ENCODE results near the gene IZUMO1. TPM values are rescaled to one million over a fixed set of nuclear protein-coding genes. Genes with fewer than 3 reads are reported as not detected.
"Not testable (repeated sequence)": the region's sequence is repeated elsewhere in the genome, so short reads cannot be mapped to it uniquely, and the experiment has no call there.

IZUMO1 gene
- under 1 TPM; 0.29 to 0.92 TPM for total RNA-seq
- long read RNA-seq, partial matches to known transcripts, result 0 of 1 reads
- long read RNA-seq, other reads (novel, unspliced or antisense), result 0 of 1 reads

- intact Hi-C loops (cut with DNase I), result no loop called here
Measured at GRCh38 chr19:48746738-48747575, at the start of gene IZUMO1. IZUMO1 (minus strand) TSS chr19:48746909; CDS start chr19:48745859, 1,050 bp downstream.

DNA sequence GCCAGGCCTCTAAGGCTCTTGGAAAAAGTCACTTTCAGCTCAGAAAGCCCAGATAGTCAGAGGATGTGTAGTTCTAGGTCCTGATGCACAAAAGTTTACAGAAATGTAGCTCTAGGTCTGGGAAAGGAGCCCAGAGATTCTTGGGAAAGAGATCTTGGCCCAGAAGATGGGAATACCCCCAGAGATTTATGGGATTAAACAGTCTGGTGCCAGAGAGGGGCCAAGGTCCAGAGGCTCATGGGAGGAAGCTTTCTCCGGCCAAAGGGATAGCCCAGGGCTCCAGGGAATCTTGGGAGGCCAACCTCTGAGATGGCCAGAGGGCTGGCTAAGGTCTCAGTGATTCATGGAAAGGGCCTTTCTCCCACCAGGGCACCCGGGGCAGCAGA lies 49.0 kb upstream of the IZUMO1 start:
- intact Hi-C loops (cut with DNase I), result loop anchor here (1.0 to 2.0 kb wide), 2 partner anchors 40 to 41 kb away; partner anchors contain the start of gene HSD17B14 (in 1 of the 2)
- peak; percentile 56 for DNase-seq
- ATAC-seq, result peak; percentile 38 to 77

More at GRCh38 chr19:48746738-48747575, at the start of gene IZUMO1:
- ATAC-seq (peak; percentile 87 to 91), DNase-seq (peak; percentile 92)

DNA sequence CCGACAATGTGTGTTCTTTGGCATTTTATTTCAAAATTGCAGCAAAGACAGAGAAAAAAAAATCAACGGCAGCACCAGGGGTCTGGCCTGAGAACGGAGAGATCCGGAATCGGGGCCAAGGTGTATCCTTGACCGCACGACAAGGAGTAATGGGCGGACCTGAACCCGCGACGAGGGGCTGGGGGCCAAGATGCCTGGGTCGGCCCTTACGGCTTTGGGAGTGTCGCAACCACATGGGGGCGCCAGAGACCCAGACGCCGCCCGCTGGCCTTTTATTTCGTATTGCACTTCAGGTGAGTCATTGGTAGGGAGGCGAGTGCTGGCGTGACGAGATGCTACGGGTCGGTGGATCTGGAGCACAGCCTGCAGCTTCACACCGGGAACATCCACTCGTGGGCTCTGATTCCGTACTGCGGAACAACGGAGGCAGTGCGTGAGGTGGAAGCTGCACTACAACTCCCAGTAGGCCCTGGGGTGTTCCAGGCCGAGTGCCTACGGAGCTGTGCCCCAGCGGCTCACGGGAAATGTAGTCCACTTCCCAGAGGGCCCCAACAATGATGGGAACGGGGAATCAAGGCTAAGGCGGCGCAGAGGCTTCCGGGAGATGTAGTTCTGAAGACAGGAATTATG lies 48.5 kb upstream of the IZUMO1 start:
- DNase-seq (peak; percentile 94), ATAC-seq (peak; percentile 98 to 99)
- intact Hi-C loops (cut with DNase I), result loop anchor here (1.0 to 2.0 kb wide), 2 partner anchors 40 to 42 kb away; partner anchors contain the start of gene HSD17B14 (in 1 of the 2)

DNA sequence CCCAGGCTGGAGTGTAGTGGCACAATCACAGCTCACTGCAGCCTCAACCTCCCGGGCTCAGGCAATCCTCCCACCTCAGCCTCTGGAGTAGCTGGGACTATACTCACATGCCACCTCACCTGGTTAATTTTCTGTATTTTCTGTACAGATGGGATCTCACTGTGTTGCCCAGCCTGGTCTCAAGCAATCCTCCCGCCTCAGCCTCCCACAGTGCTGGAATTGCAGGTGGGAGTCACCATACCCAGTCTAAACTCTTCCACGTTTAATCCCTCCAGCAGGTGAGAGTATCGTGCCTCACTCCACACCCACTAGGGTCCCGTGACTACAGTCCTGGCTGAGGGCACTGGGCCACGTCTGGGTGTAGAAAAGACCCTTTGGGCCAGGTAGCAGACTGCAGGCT lies 47.6 kb upstream of the IZUMO1 start:
- intact Hi-C loops (cut with DNase I), result loop anchor here in 1 of 2 donors (2.0 kb wide), 1 partner anchor 43 kb away; the partner anchor contains the start of gene HSD17B14
- ATAC-seq, result no peak
- no peak for DNase-seq

GRCh38 chr19:48793271-48793670 lies 46.6 kb upstream of the IZUMO1 start:
- DNase-seq (no peak), ATAC-seq (no peak)
- intact Hi-C loops (cut with DNase I), result no loop called here

GRCh38 chr19:48787331-48787730 lies 40.6 kb upstream of the IZUMO1 start:
- not testable (repeated sequence) for ATAC-seq, DNase-seq
- intact Hi-C loops (cut with DNase I), result loop anchor here in 1 of 2 donors (5.0 kb wide), 1 partner anchor 185 kb away; no protein-coding TSS in a partner anchor

DNA sequence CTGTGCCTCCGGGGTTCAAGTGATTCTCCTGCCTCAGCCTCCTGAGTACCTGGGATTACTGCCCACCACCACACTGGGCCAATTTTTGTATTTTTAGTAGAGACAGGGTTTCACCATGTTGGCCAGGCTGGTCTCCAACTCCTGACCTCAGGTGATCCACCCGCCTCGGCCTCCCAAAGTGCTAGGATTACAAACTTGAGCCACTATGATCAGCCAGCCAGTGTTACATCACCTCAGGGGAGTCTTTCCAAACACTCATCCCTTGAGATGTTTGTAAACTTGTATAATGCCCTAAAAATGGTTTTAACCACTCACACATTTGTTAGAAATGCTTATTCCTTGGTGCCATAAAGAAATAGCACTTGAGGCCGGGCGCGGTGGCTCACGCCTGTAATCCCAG lies 39.7 kb upstream of the IZUMO1 start:
- not testable (repeated sequence) for DNase-seq, ATAC-seq
- intact Hi-C loops (cut with DNase I), result loop anchor here in 1 of 2 donors (5.0 kb wide), 1 partner anchor 186 kb away; no protein-coding TSS in a partner anchor

DNA sequence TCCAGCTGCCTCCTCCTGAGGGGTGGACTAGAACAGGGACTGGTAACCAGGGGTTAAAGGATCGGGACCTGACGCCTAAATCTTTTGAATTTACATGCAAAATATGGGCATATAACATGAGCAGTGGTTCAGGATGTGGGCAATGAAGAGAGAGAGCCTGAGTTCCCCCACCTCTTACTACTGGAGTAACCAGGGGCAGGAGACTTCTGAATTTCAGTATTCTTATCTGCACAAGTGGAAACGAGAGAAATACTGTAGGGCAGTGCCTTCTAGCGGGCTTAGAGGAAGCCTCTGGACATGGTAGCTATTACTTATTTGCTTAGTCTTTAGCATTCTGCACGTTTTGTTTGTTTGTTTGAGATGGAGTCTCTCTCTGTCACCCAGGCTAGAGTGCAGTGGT lies 37.8 kb upstream of the IZUMO1 start:
- ATAC-seq, result no peak
- DNase-seq, result no peak
- intact Hi-C loops (cut with DNase I), result no loop called here

DNA sequence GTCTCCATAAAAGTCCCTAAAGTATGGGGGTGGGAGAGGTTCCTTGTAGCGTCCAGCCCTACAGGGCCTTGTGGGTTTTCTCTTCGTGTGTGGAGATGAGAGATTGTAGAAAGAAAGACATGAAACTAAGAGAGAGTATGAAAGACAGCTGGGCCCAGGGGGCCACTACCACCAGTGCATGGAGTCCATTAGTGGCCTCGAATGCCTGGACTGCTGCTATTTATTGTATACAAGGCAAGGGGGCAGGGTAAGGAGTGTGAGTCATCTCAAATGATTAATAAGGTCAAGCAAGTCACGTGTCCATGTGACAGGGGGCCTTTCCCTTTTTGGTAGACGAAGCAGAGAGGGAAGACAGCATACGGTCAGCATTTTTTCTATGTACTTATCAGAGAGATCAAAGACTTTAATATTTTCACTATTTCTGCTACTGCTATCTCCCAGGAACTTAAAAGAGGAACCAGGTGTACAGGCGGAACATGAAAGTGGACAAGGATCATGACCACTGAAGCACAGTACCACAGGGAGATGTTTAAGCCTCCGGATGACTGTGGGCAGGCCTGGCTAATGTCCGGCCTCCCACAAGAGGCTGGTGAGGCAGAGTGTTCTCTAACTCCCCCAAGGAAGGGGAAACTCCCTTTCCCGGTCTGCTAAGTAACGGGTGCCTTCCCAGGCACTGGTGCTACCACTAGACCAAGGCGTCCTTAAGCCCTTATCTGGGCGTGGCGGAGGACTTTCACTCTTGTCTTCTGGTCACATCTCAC lies 34.1 kb upstream of the IZUMO1 start:
- intact Hi-C loops (cut with DNase I), result no loop called here
- ATAC-seq (peak in 1 of 2 donors; percentile 23), DNase-seq (no peak)

- DNase-seq, result no peak
- intact Hi-C loops (cut with DNase I), result no loop called here
- no peak for ATAC-seq
Measured at GRCh38 chr19:48779636-48780035, 32.9 kb upstream of the IZUMO1 start.

DNA sequence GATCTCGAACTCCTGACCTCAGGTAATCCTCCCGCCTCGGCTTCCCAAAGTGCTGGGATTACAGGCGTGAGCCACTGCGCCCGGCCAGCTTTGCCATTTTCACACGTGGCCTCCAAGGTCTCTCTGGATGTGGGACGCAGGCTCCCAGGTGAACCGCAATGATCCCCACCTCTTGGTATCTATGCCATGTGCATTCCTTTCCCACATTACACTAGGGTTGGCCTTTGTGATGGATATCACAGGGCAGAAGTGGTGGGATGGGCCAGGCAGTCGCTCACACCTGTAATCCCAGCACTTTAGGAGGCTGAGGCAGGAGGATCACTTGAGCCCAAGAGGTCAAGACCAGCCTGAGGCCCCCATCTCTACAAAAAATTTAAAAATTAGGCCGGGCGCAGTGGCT lies 31.0 kb upstream of the IZUMO1 start:
- DNase-seq (no peak), ATAC-seq (no peak)
- intact Hi-C loops (cut with DNase I), result no loop called here

DNA sequence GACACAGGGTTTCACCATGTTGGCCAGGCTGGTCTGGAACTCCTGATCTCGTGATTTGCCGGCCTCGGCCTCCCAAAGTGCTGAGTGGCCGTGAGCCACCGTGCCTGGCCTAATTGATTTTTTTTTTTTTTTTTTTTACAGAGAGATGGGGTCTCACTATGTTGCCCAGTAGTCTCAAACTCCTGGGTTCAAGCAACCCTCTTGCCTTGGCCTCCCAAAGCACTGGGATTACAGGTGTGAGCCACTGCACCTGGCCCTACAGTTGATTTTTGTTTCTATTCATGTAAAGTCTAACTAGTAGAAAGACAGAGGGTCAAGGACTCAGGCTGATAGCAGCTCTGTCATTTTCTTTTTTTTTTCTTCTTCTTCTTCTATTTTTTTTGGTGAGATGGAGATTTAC lies 30.4 kb upstream of the IZUMO1 start:
- ATAC-seq (no peak), DNase-seq (no peak)
- intact Hi-C loops (cut with DNase I), result no loop called here

DNA sequence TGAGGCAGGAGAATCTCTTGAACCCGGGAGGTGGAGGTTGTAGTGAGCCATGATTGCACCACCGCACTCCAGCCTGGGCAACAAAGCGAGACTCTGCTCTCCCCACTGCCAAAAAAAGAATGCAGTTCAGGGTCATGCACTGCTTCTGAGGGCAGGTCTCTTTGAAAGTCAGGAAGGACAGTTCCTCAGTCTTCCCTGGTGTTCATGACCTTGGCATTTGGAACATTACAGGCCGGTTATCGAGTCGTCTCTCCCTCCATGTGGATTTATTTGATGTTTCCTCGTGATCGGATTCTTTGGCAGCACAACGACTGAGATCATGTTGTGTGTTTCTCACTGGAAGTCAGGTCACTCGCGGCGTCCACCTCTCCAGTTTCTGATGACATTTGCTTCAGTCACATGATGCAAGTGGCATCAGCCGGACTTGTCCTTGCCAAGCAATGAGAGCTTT lies 25.8 kb upstream of the IZUMO1 start:
- intact Hi-C loops (cut with DNase I), result no loop called here
- ATAC-seq (peak in 1 of 2 donors; percentile 48), DNase-seq (peak; percentile 58)

GRCh38 chr19:48770734-48771472 lies 24.2 kb upstream of the IZUMO1 start:
- no peak for ATAC-seq
- intact Hi-C loops (cut with DNase I), result no loop called here
- no peak for DNase-seq

- DNase-seq, result no peak
- intact Hi-C loops (cut with DNase I), result no loop called here
- no peak for ATAC-seq
Measured at GRCh38 chr19:48770266-48770665, 23.6 kb upstream of the IZUMO1 start.

DNA sequence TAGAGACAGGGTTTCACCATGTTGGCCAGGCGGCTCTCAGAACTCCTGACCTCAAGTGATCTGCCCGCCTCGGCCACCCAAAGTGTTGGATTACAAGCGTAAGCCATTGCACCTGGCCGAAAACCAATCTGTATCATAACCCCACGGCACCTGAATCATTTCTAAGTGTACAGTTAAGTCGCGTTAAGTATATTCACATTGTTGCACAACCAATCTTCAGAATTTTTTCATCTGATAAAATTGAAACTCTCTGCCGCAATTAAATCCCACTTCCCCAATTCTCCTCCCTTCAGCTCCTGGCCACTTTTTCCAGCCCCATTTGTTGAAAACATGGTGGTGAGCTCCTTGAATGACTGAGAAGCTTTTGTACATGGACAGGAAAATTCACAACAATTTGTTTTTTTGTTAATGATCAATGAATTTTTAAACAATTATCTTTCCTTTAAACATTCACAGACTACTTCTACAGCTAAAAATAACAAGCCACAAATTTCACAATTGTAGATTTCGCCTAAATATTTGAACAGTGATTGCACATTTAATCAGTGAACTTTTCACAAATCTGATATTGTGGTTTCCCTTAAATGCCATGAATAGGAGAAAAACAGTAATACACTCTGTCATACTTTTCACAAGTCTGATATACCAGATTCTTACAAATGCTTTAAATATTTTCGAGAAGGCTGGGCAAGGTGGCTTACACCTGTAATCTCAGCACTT lies 22.4 kb upstream of the IZUMO1 start:
- intact Hi-C loops (cut with DNase I), result no loop called here
- DNase-seq (no peak), ATAC-seq (no peak)

- ATAC-seq; DNase-seq; intact Hi-C loops (cut with DNase I): not testable (repeated sequence)
Measured at GRCh38 chr19:48768171-48768753, 21.6 kb upstream of the IZUMO1 start.
